HG03354 (cell line): ENCODE measurements around the gene DIRAS1.

Experiments used
- ATAC-seq: cut with Tn5 transposase; IDR thresholded peaks from one replicate; pipeline ENCODE4 v1.9.1; 2021; ENCODE audit warnings: mild to moderate bottlenecking; ENCODE audit not compliant: unreplicated experiment, poor library complexity, severe bottlenecking

Gene DIRAS1

GRCh38 chr19:2729943-2730818, 9.0 kb upstream of the DIRAS1 start:
- no peak for ATAC-seq

- ATAC-seq = no peak
Measured at GRCh38 chr19:2728783-2729387, 7.7 kb upstream of the DIRAS1 start.

GRCh38 chr19:2727640-2727944, 6.4 kb upstream of the DIRAS1 start:
- no peak for ATAC-seq

GRCh38 chr19:2726904-2727639, 5.9 kb upstream of the DIRAS1 start:
- no peak for ATAC-seq

GRCh38 chr19:2726160-2726855, 5.1 kb upstream of the DIRAS1 start:
- no peak for ATAC-seq

- no peak for ATAC-seq
Measured at GRCh38 chr19:2724148-2724557, 3.0 kb upstream of the DIRAS1 start.

- ATAC-seq = no peak
Measured at GRCh38 chr19:2723747-2724146, 2.6 kb upstream of the DIRAS1 start.

GRCh38 chr19:2723345-2723715, 2.2 kb upstream of the DIRAS1 start:
- no peak for ATAC-seq

GRCh38 chr19:2722541-2723344, 1.6 kb upstream of the DIRAS1 start:
- no peak for ATAC-seq

GRCh38 chr19:2721570-2722540, 683 bp upstream of the DIRAS1 start:
- ATAC-seq = no peak

- no peak for ATAC-seq
Measured at GRCh38 chr19:2719920-2720776, 1.0 kb downstream of the DIRAS1 start.

GRCh38 chr19:2719232-2719735, 1.9 kb downstream of the DIRAS1 start:
- ATAC-seq = no peak

- no peak for ATAC-seq
Measured at GRCh38 chr19:2717638-2718541, 3.3 kb downstream of the DIRAS1 start.

- no peak for ATAC-seq
Measured at GRCh38 chr19:2716722-2717637, 4.2 kb downstream of the DIRAS1 start.

- no peak for ATAC-seq
Measured at GRCh38 chr19:2716275-2716650, 4.9 kb downstream of the DIRAS1 start.
